ENCODE measurements around the gene TMEM151B. TPM values are rescaled to one million over a fixed set of nuclear protein-coding genes. Genes with fewer than 3 reads are reported as not detected.
"Not testable (repeated sequence)": the region's sequence is repeated elsewhere in the genome, so short reads cannot be mapped to it uniquely, and the experiment has no call there.

Gene TMEM151B
- total RNA-seq, 1 donor from 2014 or later = 0.29 TPM

DNA sequence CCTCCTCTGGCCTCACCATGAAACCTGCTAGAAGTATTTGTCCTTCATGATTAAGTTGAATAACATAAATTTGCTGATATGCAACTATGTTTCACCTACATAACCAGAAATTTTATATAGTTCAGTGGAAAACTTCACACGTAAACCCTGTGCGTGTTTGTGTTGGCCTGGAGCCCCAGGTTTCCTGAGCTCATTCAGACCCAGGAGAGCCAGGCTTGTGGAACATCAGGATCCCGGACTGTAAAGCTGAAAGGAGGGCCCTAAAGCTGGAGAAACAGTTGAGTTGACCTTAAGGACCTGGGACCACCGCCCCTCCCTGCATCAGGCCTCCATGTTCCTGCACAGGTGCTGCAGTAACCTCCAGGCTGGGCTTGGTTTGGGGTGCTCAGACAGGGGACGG lies 69.1 kb downstream of the TMEM151B start:
- H3K9me3 Mint-ChIP-seq = no peaks in the 10 kb centered on the region
- no peak overlapping the region for H3K27ac Mint-ChIP-seq
- no peak for DNase-seq (ENCODE audit: low spot score)
- peaks cover 7% of the 10 kb centered on the region for H3K4me1 Mint-ChIP-seq (ENCODE audit: low read depth)
- H3K4me3 Mint-ChIP-seq = no peak overlapping the region
- intact Hi-C loops (cut with micrococcal nuclease) = loop anchor here (2.0 to 5.0 kb wide), 2 partner anchors 26 to 118 kb away; partner anchors contain the start of gene AARS2
- no peaks in the 10 kb centered on the region for H3K36me3 Mint-ChIP-seq (ENCODE audit: low read depth)
- peaks cover 39% of the 10 kb centered on the region for H3K27me3 Mint-ChIP-seq (ENCODE audit: insufficient read depth)

GRCh38 chr6:44339763-44340625 lies 69.7 kb downstream of the TMEM151B start:
- no peak overlapping the region for H3K27ac Mint-ChIP-seq
- no peaks in the 10 kb centered on the region for H3K36me3 Mint-ChIP-seq (ENCODE audit: low read depth)
- peaks cover 45% of the 10 kb centered on the region for H3K27me3 Mint-ChIP-seq (ENCODE audit: insufficient read depth)
- no peaks in the 10 kb centered on the region for H3K9me3 Mint-ChIP-seq
- intact Hi-C loops (cut with micrococcal nuclease) = loop anchor here (2.0 to 5.0 kb wide), 2 partner anchors 27 to 117 kb away; partner anchors contain the start of gene AARS2
- no peak for DNase-seq (ENCODE audit: low spot score)
- H3K4me1 Mint-ChIP-seq (ENCODE audit: low read depth) = peaks cover 7% of the 10 kb centered on the region
- H3K4me3 Mint-ChIP-seq = no peak overlapping the region

DNA sequence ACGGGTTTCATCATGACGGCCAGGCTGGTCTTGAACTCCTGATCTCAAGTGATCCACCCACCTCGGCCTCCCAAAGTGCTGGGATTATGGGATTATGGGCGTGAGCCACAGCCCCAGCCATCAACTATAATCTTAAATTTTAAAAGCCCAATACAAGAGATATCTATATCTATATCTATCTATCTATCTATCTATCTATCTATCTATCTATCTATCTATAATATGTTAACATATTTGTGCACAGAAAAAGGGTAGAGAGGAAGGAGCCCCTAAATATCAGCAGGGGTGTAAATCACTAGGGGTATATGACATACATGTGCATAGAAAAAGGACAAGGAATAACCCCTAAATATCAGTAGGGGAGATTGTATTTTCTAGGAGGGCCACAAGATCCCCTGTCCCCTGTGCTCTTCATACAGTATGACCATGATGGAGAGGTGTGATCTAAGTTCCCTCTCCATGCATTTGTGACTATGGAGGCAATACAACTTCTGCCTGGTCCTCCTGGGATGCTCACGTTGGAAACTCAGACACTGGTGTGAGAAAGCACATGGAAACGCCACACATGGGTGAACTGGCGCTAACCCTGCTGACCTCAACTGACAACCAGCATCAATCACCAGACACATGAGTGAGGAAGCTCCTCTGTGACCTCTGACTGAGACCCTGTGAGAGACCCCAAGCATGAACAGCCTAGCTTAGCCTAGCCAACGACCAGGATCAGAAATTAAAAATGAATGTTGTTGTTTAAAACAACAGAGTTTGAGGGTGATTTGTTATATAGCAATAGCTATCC lies 71.0 kb downstream of the TMEM151B start:
- no peak overlapping the region for H3K27ac Mint-ChIP-seq
- no peaks in the 10 kb centered on the region for H3K9me3 Mint-ChIP-seq
- no peak overlapping the region for H3K4me3 Mint-ChIP-seq
- no peak for DNase-seq (ENCODE audit: low spot score)
- peaks cover 7% of the 10 kb centered on the region for H3K4me1 Mint-ChIP-seq (ENCODE audit: low read depth)
- H3K27me3 Mint-ChIP-seq (ENCODE audit: insufficient read depth) = peaks cover 53% of the 10 kb centered on the region
- no peaks in the 10 kb centered on the region for H3K36me3 Mint-ChIP-seq (ENCODE audit: low read depth)
- intact Hi-C loops (cut with micrococcal nuclease) = no loop called here

GRCh38 chr6:44342052-44342451 lies 71.8 kb downstream of the TMEM151B start:
- intact Hi-C loops (cut with micrococcal nuclease) = no loop called here
- Mint-ChIP-seq H3K27me3 (ENCODE audit: insufficient read depth) (peaks cover 56% of the 10 kb centered on the region), H3K27ac (no peak overlapping the region), H3K36me3 (ENCODE audit: low read depth) (no peaks in the 10 kb centered on the region), H3K4me3 (no peak overlapping the region), H3K4me1 (ENCODE audit: low read depth) (peaks cover 7% of the 10 kb centered on the region), H3K9me3 (no peaks in the 10 kb centered on the region)
- no peak for DNase-seq (ENCODE audit: low spot score)

GRCh38 chr6:44342489-44342888 lies 72.2 kb downstream of the TMEM151B start, which contains the start of gene SPATS1:
Gene SPATS1 (plus strand): TSS chr6:44342650. CDS start chr6:44343096, 446 bp downstream.
- no peaks in the 10 kb centered on the region for H3K9me3 Mint-ChIP-seq
- no peak within 1 kb of the TSS for H3K4me3 Mint-ChIP-seq
- peaks cover 59% of the 10 kb centered on the region for H3K27me3 Mint-ChIP-seq (ENCODE audit: insufficient read depth)
- no peaks in the 10 kb centered on the region for H3K36me3 Mint-ChIP-seq (ENCODE audit: low read depth)
- intact Hi-C loops (cut with micrococcal nuclease) = no loop called here
- DNase-seq (ENCODE audit: low spot score) = no peak
- peaks cover 7% of the 10 kb centered on the region for H3K4me1 Mint-ChIP-seq (ENCODE audit: low read depth)
- no peak within 1 kb of the TSS for H3K27ac Mint-ChIP-seq

DNA sequence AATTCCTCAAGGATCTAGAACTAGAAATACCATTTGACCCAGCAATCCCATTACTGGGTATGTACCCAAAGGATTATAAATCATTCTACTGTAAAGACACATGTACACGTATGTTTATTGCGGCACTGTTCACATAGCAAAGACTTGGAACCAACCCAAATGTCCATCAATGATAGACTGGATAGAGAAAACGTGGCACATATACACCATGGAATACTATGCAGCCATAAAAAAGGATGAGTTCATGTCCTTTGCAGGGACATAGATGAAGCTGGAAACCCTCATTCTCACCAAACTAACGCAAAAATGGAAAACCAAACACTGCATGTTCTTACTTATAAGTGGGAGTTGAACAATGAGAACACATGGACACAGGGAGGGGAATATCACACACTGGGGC lies 76.6 kb downstream of the TMEM151B start:
- H3K27me3 Mint-ChIP-seq (ENCODE audit: insufficient read depth) = peaks cover 53% of the 10 kb centered on the region

GRCh38 chr6:44349904-44350649 lies 79.8 kb downstream of the TMEM151B start:
- H3K4me1 Mint-ChIP-seq (ENCODE audit: low read depth) = no peaks in the 10 kb centered on the region
- intact Hi-C loops (cut with micrococcal nuclease) = no loop called here

More for the DNA sequence above, 76.6 kb downstream of the TMEM151B start:
- intact Hi-C loops (cut with micrococcal nuclease); DNase-seq (ENCODE audit: low spot score); H3K9me3 Mint-ChIP-seq; H3K27ac Mint-ChIP-seq; H3K36me3 Mint-ChIP-seq (ENCODE audit: low read depth); H3K4me1 Mint-ChIP-seq (ENCODE audit: low read depth); H3K4me3 Mint-ChIP-seq: not testable (repeated sequence)

GRCh38 chr6:44350650-44350994 lies 80.4 kb downstream of the TMEM151B start:
- H3K9me3 Mint-ChIP-seq; intact Hi-C loops (cut with micrococcal nuclease); H3K4me3 Mint-ChIP-seq; H3K36me3 Mint-ChIP-seq (ENCODE audit: low read depth); H3K4me1 Mint-ChIP-seq (ENCODE audit: low read depth); H3K27ac Mint-ChIP-seq; DNase-seq (ENCODE audit: low spot score): not testable (repeated sequence)
- H3K27me3 Mint-ChIP-seq (ENCODE audit: insufficient read depth) = peaks cover 24% of the 10 kb centered on the region

More at GRCh38 chr6:44349904-44350649, 79.8 kb downstream of the TMEM151B start:
- DNase-seq (ENCODE audit: low spot score) = no peak
- Mint-ChIP-seq H3K9me3 (no peaks in the 10 kb centered on the region), H3K36me3 (ENCODE audit: low read depth) (no peaks in the 10 kb centered on the region), H3K4me3 (no peak overlapping the region), H3K27me3 (ENCODE audit: insufficient read depth) (peaks cover 24% of the 10 kb centered on the region), H3K27ac (no peak overlapping the region)

GRCh38 chr6:44352259-44352658 lies 82.0 kb downstream of the TMEM151B start:
- Mint-ChIP-seq H3K4me3 (no peak overlapping the region), H3K36me3 (ENCODE audit: low read depth) (no peaks in the 10 kb centered on the region)
- intact Hi-C loops (cut with micrococcal nuclease) = no loop called here

GRCh38 chr6:44353336-44353735 lies 83.1 kb downstream of the TMEM151B start:
- Mint-ChIP-seq H3K36me3 (ENCODE audit: low read depth) (no peaks in the 10 kb centered on the region), H3K4me3 (no peak overlapping the region), H3K27me3 (ENCODE audit: insufficient read depth) (peaks cover 10% of the 10 kb centered on the region), H3K4me1 (ENCODE audit: low read depth) (no peaks in the 10 kb centered on the region), H3K9me3 (no peaks in the 10 kb centered on the region), H3K27ac (no peak overlapping the region)
- intact Hi-C loops (cut with micrococcal nuclease) = no loop called here
- no peak for DNase-seq (ENCODE audit: low spot score)

More at GRCh38 chr6:44352259-44352658, 82.0 kb downstream of the TMEM151B start:
- DNase-seq (ENCODE audit: low spot score) = no peak
- no peak overlapping the region for H3K27ac Mint-ChIP-seq
- H3K9me3 Mint-ChIP-seq = no peaks in the 10 kb centered on the region
- peaks cover 14% of the 10 kb centered on the region for H3K27me3 Mint-ChIP-seq (ENCODE audit: insufficient read depth)
- H3K4me1 Mint-ChIP-seq (ENCODE audit: low read depth) = no peaks in the 10 kb centered on the region

DNA sequence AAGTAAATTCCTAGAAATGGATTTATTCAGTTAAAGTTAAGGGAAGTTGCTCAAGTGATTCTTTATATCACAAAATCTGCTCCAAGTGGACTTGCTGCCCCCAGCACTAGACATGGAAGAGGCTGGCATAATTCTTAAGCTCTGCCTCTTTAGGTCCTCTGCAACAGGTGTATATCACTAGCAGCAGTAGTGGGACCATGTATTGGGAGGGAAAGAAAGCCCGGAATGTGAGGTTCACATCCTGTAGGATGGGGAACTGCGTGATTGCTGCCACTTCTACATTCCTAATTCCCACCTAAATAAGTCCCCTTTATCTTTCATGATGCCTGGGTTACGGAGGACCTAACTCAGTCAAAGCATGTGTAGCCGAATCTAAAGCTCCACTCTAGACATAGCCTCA lies 85.4 kb downstream of the TMEM151B start:
- intact Hi-C loops (cut with micrococcal nuclease) = no loop called here
- DNase-seq (ENCODE audit: low spot score) = no peak
- H3K27me3 Mint-ChIP-seq (ENCODE audit: insufficient read depth) = peaks cover 6% of the 10 kb centered on the region

GRCh38 chr6:44356487-44356886 lies 86.2 kb downstream of the TMEM151B start:
- no peak for DNase-seq (ENCODE audit: low spot score)
- no peaks in the 10 kb centered on the region for H3K9me3 Mint-ChIP-seq
- H3K27ac Mint-ChIP-seq = no peak overlapping the region
- no peaks in the 10 kb centered on the region for H3K36me3 Mint-ChIP-seq (ENCODE audit: low read depth)
- no peaks in the 10 kb centered on the region for H3K4me1 Mint-ChIP-seq (ENCODE audit: low read depth)
- intact Hi-C loops (cut with micrococcal nuclease) = no loop called here
- no peak overlapping the region for H3K4me3 Mint-ChIP-seq
- peaks cover 8% of the 10 kb centered on the region for H3K27me3 Mint-ChIP-seq (ENCODE audit: insufficient read depth)

More for the DNA sequence above, 85.4 kb downstream of the TMEM151B start:
- Mint-ChIP-seq H3K4me1 (ENCODE audit: low read depth) (no peaks in the 10 kb centered on the region), H3K4me3 (no peak overlapping the region), H3K36me3 (ENCODE audit: low read depth) (no peaks in the 10 kb centered on the region), H3K27ac (no peak overlapping the region), H3K9me3 (no peaks in the 10 kb centered on the region)

Data from activated T-helper 1 cell treated with anti-CD3 and anti-CD28 coated beads, Interleukin-12 subunit alpha, Interleukin-12 subunit beta, Interleukin-2, Interleukin-4 antibody, amounts not matched to agents 30 ng/mL and 10 ng/mL and 1 ng/mL, durations not matched to agents 14 hours and 24 hours and 36 hours (primary cell).